HEK293 (cell line): Measurements from ENCODE around the gene ERBIN.

ENCODE experiments used
- CTCF ChIA-PET: fragments of 350-600 bp; formaldehyde crosslinking; extraction: SDS; loops from one replicate; lab custom pipeline; 2021; ENCODE audit warnings: antibody characterized with exemption; lab: Yijun Ruan, JAX
- POLR2A ChIA-PET: fragments of 300-600 bp; formaldehyde crosslinking; extraction: SDS; loops from one replicate; lab custom pipeline; 2020; ENCODE audit warnings: antibody characterized with exemption, inconsistent platforms; lab: Yijun Ruan, JAX
- H3K27ac ChIP-seq: fragments of 200-500 bp; sonication (Bioruptor generic); 2 replicates; pipeline ENCODE4 v1.5.1; 2014; ENCODE audit warnings: low read depth, low read length, control low read depth, inconsistent platforms; ENCODE audit errors: extremely low read depth
- H3K36me3 ChIP-seq, 2 experiments: fragments of 200-500 bp in 1 of 2; sonication (Bioruptor generic) in 1 of 2; 1 replicate in 1 of 2; 2 replicates in 1 of 2; pipeline ENCODE4 v1.5.1; 2014 to 2017; ENCODE audit warnings: inconsistent platforms in 2 of 2, low read length in 2 of 2; ENCODE audit not compliant: control insufficient read depth in 2 of 2, insufficient read depth in 1 of 2
- H3K4me1 ChIP-seq: fragments of 200-500 bp; sonication (Bioruptor generic); 2 replicates; pipeline ENCODE4 v1.5.1; 2014; ENCODE audit warnings: mild to moderate bottlenecking, low read length, inconsistent platforms; ENCODE audit not compliant: control insufficient read depth, insufficient read depth
- H3K4me3 ChIP-seq: 2 replicates; pipeline ENCODE4 v1.5.1; 2011; ENCODE audit warnings: low read depth, mild to moderate bottlenecking, control low read depth, low read length, moderate library complexity
- H3K9me3 ChIP-seq: fragments of 200-500 bp; sonication (Bioruptor generic); 2 replicates; pipeline ENCODE4 v1.5.1; 2014; ENCODE audit warnings: low read depth, low read length, inconsistent platforms; ENCODE audit not compliant: control insufficient read depth, insufficient read depth
- AEBP2 ChIP-seq: fragments of 450-650 bp; formaldehyde crosslinking; IDR thresholded peaks from 2 replicates; pipeline ENCODE4 v1.5.1; 2016; ENCODE audit warnings: missing biosample characterization, missing genetic modification characterization, borderline replicate concordance
- BCL11A ChIP-seq: fragments of 450-650 bp; formaldehyde crosslinking; IDR thresholded peaks from 2 replicates; pipeline ENCODE4 v1.5.1; 2016; ENCODE audit warnings: low read depth, missing biosample characterization, missing genetic modification characterization
- HOXA7 ChIP-seq: sonication (generic); formaldehyde crosslinking; IDR thresholded peaks from 2 replicates; pipeline ENCODE4 v1.8.1; 2022; ENCODE audit warnings: missing genetic modification reagents, borderline replicate concordance
- MYNN ChIP-seq: fragments of 450-650 bp; formaldehyde crosslinking; IDR thresholded peaks from 2 replicates; pipeline ENCODE4 v1.5.1; 2016; ENCODE audit warnings: missing biosample characterization, missing genetic modification characterization, borderline replicate concordance
- PRDM6 ChIP-seq: fragments of 450-650 bp; formaldehyde crosslinking; IDR thresholded peaks from 2 replicates; pipeline ENCODE4 v1.5.1; 2017; ENCODE audit warnings: missing biosample characterization, missing genetic modification characterization
- SETDB1 ChIP-seq: IDR thresholded peaks from one replicate; pipeline ENCODE4 v1.6.1; 2017; ENCODE audit warnings: mild to moderate bottlenecking, low read length, moderate library complexity, mixed read lengths; ENCODE audit not compliant: insufficient read length
- TCF7L2 ChIP-seq: IDR thresholded peaks from 2 replicates; pipeline ENCODE4 v1.6.1; 2011; ENCODE audit warnings: low read depth, mild to moderate bottlenecking, inconsistent platforms, low read length, moderate library complexity, borderline replicate concordance
- ZBTB8A ChIP-seq: fragments of 450-650 bp; formaldehyde crosslinking; IDR thresholded peaks from 2 replicates; pipeline ENCODE4 v1.5.1; 2016; ENCODE audit warnings: missing biosample characterization, missing genetic modification characterization
- ZNF148 ChIP-seq: fragments of 450-650 bp; formaldehyde crosslinking; IDR thresholded peaks from 2 replicates; pipeline ENCODE4 v1.5.0; 2017; ENCODE audit warnings: missing biosample characterization, missing genetic modification characterization, borderline replicate concordance
- ZNF175 ChIP-seq: fragments of 450-650 bp; formaldehyde crosslinking; IDR thresholded peaks from 2 replicates; pipeline ENCODE4 v1.5.1; 2016; ENCODE audit warnings: missing biosample characterization, missing genetic modification characterization
- ZNF221 ChIP-seq: fragments of 450-650 bp; formaldehyde crosslinking; IDR thresholded peaks from 2 replicates; pipeline ENCODE4 v1.5.1; 2017; ENCODE audit warnings: missing biosample characterization, missing genetic modification characterization, borderline replicate concordance
- ZNF24 ChIP-seq: fragments of 450-650 bp; formaldehyde crosslinking; IDR thresholded peaks from 2 replicates; pipeline ENCODE4 v1.5.1; 2016; ENCODE audit warnings: missing biosample characterization, missing genetic modification characterization
- ZNF449 ChIP-seq: fragments of 450-650 bp; formaldehyde crosslinking; IDR thresholded peaks from 2 replicates; pipeline ENCODE4 v1.5.1; 2017; ENCODE audit warnings: missing biosample characterization, mild to moderate bottlenecking, missing genetic modification characterization, moderate library complexity
- ZNF513 ChIP-seq: fragments of 450-650 bp; IDR thresholded peaks from 2 replicates; pipeline ENCODE4 v1.5.1; 2018; ENCODE audit warnings: missing biosample characterization, missing genetic modification characterization
- ZNF521 ChIP-seq: fragments of 450-650 bp; formaldehyde crosslinking; IDR thresholded peaks from 2 replicates; pipeline ENCODE4 v1.5.1; 2017; ENCODE audit warnings: missing biosample characterization, mild to moderate bottlenecking, missing genetic modification characterization
- ZNF560 ChIP-seq: fragments of 450-650 bp; formaldehyde crosslinking; IDR thresholded peaks from 2 replicates; pipeline ENCODE4 v1.5.1; 2017; ENCODE audit warnings: missing biosample characterization, missing genetic modification characterization, borderline replicate concordance
- ZNF596 ChIP-seq: fragments of 450-650 bp; IDR thresholded peaks from 2 replicates; pipeline ENCODE4 v1.5.0; 2018; ENCODE audit warnings: missing biosample characterization, mild to moderate bottlenecking, missing genetic modification characterization, moderate library complexity
- ZNF660 ChIP-seq: fragments of 450-650 bp; IDR thresholded peaks from 2 replicates; pipeline ENCODE4 v1.5.1; 2018; ENCODE audit warnings: missing biosample characterization, mild to moderate bottlenecking, missing genetic modification characterization

The ERBIN gene

GRCh38 chr5:66004216-66004615, 77.8 kb downstream of the ERBIN start (continued):
- TF ChIP-seq ZNF596, result no peak
- TF ChIP-seq MYNN (tag by site-specific recombination), result no peak
- no peak for TF ChIP-seq TCF7L2
- no peak for TF ChIP-seq ZNF560 (tag by site-specific recombination)
- TF ChIP-seq ZNF660 (tag by site-specific recombination), result no peak
- no peak for TF ChIP-seq ZNF449 (tag by site-specific recombination)
- no peak for TF ChIP-seq BCL11A (tag by site-specific recombination)
- no peak for TF ChIP-seq HOXA7 (CRISPR knock-in tag)
- no peak for TF ChIP-seq ZNF175 (tag by site-specific recombination)
- TF ChIP-seq SETDB1, result no peak
- no peak for TF ChIP-seq ZNF24 (tag by site-specific recombination)
- TF ChIP-seq AEBP2 (tag by site-specific recombination), result no peak

- H3K4me3 ChIP-seq, result no peak overlapping the region
- no peak overlapping the region for H3K27ac ChIP-seq
- CTCF ChIA-PET, result no interaction called here
- peaks cover 11% of the 10 kb centered on the region; the same call in 1 of the 2 replicates for H3K4me1 ChIP-seq
- POLR2A ChIA-PET, result no interaction called here
- TF ChIP-seq ZNF521 (no peak), ZNF148 (no peak), PRDM6 (0 out of 2 replicates have a peak, but pooled peaks have one; percentile 7), ZBTB8A (tag by site-specific recombination) (no peak), ZNF513 (tag by site-specific recombination) (no peak), ZNF221 (tag by site-specific recombination) (no peak)
- TF ChIP-seq, all 188 proteins: peak for 1
- Histone ChIP-seq H3K9me3 (no peaks in the 10 kb centered on the region), H3K36me3 (no peaks in the 10 kb centered on the region)
Measured at GRCh38 chr5:66009277-66009676, 82.9 kb downstream of the ERBIN start.
